K562 (cell line): ENCODE results near the gene TADA2A. TPM values are rescaled to one million over a fixed set of nuclear protein-coding genes. Genes with fewer than 3 reads are reported as not detected.

Experiments
- NFYB ChIP-seq: IDR thresholded peaks from 2 replicates; pipeline ENCODE4 v1.6.1; 2011; ENCODE audit warnings: mild to moderate bottlenecking, moderate library complexity; ENCODE audit not compliant: insufficient read length; ENCODE audit errors: extremely low read depth
- NR2C2 ChIP-seq, 2 experiments: fragments of 200-800 bp in 1 of 2; sonication (Bioruptor generic) in 1 of 2; sonication (generic) in 1 of 2; formaldehyde crosslinking in 1 of 2; IDR thresholded peaks; 2 replicates each; pipeline versions ENCODE4 v1.6.1 to v1.8.0; 2016 to 2022; ENCODE audit warnings: mild to moderate bottlenecking in 1 of 2, missing compliant biosample characterization in 1 of 2, missing genetic modification characterization in 1 of 2, missing genetic modification reagents in 1 of 2
- RREB1 ChIP-seq: fragments of 250-450 bp; sonication (Bioruptor Pico); IDR thresholded peaks from 2 replicates; pipeline ENCODE4 v1.4.0; 2020
- SP1 ChIP-seq: sonication (generic); formaldehyde crosslinking; IDR thresholded peaks from 2 replicates; pipeline ENCODE4 v1.8.1; 2022; ENCODE audit warnings: mild to moderate bottlenecking, missing genetic modification reagents
- ZSCAN29 ChIP-seq: fragments of 450-650 bp; IDR thresholded peaks from 2 replicates; pipeline ENCODE4 v1.6.1; 2017
- polyA plus RNA-seq, 8 experiments: library from polyadenylated mRNA; depleted of rRNA in 4 of 8; stranded (reverse) in 5 of 8; unstranded in 3 of 8; fragments of >200 nt; fragmentation: Nextera tagmentation in 2 of 8; fragmentation: Illumina TruSeq in 1 of 8; extraction: Ambion mirVana in 2 of 8; extraction: Trizol in 1 of 8; gene quantifications; 2 replicates each; pipeline versions ENCODE4 v1.2.1 to v1.2.3, GENCODE V29; 2011 to 2014; ENCODE audit warnings: inconsistent platforms in 1 of 8, missing spikeins in 1 of 8
- total RNA-seq, 7 experiments: library from RNA; depleted of rRNA in 6 of 7; stranded (reverse); fragments of >200 nt in 6 of 7; fragmentation: Illumina TruSeq in 2 of 7; extraction: Trizol in 2 of 7; gene quantifications; 2 replicates each; pipeline versions ENCODE4 v1.2.1 to v1.2.3, GENCODE V29; 2011 to 2021; ENCODE audit warnings: low replicate concordance in 1 of 7
- TF ChIP-seq, protein P1 (sequence below), 2 experiments: fragments of 450-650 bp; formaldehyde crosslinking in 1 of 2; IDR thresholded peaks; 2 replicates each; pipeline versions ENCODE4 v1.4.0 to v1.6.1; 2014 to 2020; ENCODE audit warnings: mild to moderate bottlenecking in 2 of 2, borderline replicate concordance in 1 of 2, low read depth in 1 of 2
- TF ChIP-seq, protein P2 (sequence below), 2 experiments: fragments of 450-650 bp in 1 of 2; IDR thresholded peaks; 2 replicates each; pipeline ENCODE4 v1.6.1; 2011 to 2017; ENCODE audit warnings: low read depth in 2 of 2, antibody characterized with exemption in 1 of 2, borderline replicate concordance in 1 of 2, low read length in 1 of 2, mild to moderate bottlenecking in 1 of 2, mixed read lengths in 1 of 2; ENCODE audit not compliant: control insufficient read depth in 1 of 2

The TADA2A gene
- total and polyA plus RNA-seq, 9 of the 15 experiments (the other 6 are each of a cell fraction or from before 2014, with no cell fraction given) = 13.8 to 37.7 (median 25.0) TPM

- no peak for TF ChIP-seq RREB1 (CRISPR knock-in tag)
- TF ChIP-seq, protein P1, sequence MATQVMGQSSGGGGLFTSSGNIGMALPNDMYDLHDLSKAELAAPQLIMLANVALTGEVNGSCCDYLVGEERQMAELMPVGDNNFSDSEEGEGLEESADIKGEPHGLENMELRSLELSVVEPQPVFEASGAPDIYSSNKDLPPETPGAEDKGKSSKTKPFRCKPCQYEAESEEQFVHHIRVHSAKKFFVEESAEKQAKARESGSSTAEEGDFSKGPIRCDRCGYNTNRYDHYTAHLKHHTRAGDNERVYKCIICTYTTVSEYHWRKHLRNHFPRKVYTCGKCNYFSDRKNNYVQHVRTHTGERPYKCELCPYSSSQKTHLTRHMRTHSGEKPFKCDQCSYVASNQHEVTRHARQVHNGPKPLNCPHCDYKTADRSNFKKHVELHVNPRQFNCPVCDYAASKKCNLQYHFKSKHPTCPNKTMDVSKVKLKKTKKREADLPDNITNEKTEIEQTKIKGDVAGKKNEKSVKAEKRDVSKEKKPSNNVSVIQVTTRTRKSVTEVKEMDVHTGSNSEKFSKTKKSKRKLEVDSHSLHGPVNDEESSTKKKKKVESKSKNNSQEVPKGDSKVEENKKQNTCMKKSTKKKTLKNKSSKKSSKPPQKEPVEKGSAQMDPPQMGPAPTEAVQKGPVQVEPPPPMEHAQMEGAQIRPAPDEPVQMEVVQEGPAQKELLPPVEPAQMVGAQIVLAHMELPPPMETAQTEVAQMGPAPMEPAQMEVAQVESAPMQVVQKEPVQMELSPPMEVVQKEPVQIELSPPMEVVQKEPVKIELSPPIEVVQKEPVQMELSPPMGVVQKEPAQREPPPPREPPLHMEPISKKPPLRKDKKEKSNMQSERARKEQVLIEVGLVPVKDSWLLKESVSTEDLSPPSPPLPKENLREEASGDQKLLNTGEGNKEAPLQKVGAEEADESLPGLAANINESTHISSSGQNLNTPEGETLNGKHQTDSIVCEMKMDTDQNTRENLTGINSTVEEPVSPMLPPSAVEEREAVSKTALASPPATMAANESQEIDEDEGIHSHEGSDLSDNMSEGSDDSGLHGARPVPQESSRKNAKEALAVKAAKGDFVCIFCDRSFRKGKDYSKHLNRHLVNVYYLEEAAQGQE (IDR thresholded peaks at IDR 0.05; ENCODE audit: borderline replicate concordance) = no peak
- TF ChIP-seq, protein P1 (CRISPR knock-in tag; IDR thresholded peaks at IDR 0.05; ENCODE audit: low read depth) = no peak
- TF ChIP-seq NR2C2 (CRISPR knock-in tag; IDR thresholded peaks at IDR 0.05) = no peak
- peak; percentile 29; the same call in 1 of the 2 replicates for TF ChIP-seq NR2C2 (tag; IDR thresholded peaks at IDR 0.05)
- TF ChIP-seq, protein P2, sequence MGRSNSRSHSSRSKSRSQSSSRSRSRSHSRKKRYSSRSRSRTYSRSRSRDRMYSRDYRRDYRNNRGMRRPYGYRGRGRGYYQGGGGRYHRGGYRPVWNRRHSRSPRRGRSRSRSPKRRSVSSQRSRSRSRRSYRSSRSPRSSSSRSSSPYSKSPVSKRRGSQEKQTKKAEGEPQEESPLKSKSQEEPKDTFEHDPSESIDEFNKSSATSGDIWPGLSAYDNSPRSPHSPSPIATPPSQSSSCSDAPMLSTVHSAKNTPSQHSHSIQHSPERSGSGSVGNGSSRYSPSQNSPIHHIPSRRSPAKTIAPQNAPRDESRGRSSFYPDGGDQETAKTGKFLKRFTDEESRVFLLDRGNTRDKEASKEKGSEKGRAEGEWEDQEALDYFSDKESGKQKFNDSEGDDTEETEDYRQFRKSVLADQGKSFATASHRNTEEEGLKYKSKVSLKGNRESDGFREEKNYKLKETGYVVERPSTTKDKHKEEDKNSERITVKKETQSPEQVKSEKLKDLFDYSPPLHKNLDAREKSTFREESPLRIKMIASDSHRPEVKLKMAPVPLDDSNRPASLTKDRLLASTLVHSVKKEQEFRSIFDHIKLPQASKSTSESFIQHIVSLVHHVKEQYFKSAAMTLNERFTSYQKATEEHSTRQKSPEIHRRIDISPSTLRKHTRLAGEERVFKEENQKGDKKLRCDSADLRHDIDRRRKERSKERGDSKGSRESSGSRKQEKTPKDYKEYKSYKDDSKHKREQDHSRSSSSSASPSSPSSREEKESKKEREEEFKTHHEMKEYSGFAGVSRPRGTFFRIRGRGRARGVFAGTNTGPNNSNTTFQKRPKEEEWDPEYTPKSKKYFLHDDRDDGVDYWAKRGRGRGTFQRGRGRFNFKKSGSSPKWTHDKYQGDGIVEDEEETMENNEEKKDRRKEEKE (IDR thresholded peaks at IDR 0.05; ENCODE audit: borderline replicate concordance in 1 of 2, control insufficient read depth in 1 of 2, low read depth in 2 of 2, low read length in 1 of 2) = no peak
- TF ChIP-seq SP1 (CRISPR knock-in tag) = no peak
- TF ChIP-seq NFYB = no peak
- TF ChIP-seq ZSCAN29 = no peak
These were observed 69.2 kb downstream of the TADA2A start (continued) for GRCh38 chr17:37475731-37476420.
